GM18498 (cell line): ENCODE results near the gene TEAD1.
A peak's percentile ranks its signal among the peaks of the same experiment; 100 is the strongest.

Experiments
- ATAC-seq: cut with Tn5 transposase; IDR thresholded peaks from one replicate; pipeline ENCODE4 v1.9.1; 2021; ENCODE audit warnings: mild to moderate bottlenecking, moderate library complexity; ENCODE audit not compliant: unreplicated experiment

TEAD1 gene

DNA sequence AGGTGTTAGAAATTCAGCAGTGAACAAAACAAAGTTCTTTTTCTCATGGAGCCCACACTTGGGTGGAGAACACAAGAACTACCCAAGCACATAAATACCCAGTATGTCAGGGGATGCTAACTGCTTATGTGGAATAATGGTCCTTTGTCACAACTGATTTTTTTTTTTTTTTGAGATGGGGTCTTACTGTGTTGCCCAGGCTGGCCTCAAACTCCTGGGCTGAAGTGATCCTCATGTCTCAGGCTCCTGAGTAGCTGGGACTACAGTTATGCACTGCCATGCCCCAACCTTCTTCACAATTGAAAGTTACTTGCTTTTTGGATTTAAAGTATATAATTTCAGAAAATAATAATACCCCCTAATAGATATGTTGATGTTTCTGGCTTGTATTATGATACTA is 212.3 kb downstream of the TEAD1 start:
- no peak for ATAC-seq

DNA sequence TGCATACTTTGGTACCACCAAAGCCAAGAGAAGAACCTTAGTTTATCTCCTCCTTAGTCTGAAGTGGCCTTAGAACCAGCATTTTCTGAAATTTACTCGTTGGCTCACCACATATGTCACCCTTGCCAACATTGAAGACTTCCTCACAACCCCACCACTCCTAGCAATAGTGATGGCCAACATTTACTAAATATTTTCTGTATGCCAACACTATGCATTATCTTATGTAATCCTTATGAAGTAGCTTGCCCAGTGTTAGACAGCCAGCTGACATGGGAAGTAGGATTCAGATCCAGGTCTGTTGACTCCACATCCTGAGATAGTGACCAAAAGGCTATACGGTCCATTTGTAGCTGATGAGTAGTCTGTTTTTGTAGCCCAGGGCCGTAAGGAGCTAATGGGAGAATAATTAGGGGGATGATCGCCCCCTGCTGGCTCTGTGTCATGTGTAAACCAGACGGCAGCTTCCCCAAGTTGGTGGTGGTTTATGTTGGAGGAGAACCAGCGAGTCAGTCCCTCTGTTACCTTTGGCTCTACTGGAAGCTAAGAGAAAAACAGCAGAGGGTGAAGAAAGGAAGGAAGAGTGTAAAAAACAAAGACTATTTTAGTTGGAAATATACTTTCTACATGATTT is 214.4 kb downstream of the TEAD1 start:
- ATAC-seq: peak; percentile 72

DNA sequence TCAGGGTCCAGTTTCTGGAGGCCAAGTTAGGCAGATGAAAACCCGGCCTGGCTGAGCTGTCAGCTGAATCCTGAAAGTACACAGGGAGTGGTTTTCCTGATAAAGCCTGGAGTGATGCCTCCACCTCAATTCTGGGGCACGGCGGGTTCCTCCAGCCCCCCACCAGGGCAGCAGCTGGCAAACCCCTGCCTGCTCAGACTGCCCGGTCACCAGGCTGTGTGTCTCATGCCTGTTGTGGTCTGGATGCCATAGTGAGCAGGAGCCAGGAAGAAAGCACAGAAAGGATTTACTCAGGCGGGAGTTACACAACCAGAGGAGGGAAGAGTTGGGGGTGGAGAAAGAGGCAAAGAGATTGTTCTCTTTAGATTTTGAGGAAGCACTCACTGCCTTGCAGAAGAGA is 215.0 kb downstream of the TEAD1 start:
- no peak for ATAC-seq

DNA sequence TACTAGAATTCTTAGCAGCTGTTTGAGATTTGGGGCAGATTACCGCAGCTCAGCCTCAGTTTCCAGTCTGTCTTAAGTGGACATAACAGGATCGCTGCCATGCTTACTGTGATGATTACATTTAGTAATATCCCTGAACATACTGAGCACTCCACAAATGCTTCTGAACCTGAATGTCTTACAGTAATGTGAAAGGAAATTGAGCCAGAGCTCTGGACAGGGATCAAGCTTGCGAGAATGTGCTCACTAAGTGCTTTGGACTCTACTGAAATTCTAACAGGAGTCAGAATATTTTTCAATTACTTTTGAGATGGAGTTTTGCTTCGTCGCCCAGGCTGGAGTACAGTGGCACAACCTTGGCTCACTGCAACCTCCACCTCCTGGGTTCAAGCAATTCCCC is 216.3 kb downstream of the TEAD1 start:
- no peak for ATAC-seq

DNA sequence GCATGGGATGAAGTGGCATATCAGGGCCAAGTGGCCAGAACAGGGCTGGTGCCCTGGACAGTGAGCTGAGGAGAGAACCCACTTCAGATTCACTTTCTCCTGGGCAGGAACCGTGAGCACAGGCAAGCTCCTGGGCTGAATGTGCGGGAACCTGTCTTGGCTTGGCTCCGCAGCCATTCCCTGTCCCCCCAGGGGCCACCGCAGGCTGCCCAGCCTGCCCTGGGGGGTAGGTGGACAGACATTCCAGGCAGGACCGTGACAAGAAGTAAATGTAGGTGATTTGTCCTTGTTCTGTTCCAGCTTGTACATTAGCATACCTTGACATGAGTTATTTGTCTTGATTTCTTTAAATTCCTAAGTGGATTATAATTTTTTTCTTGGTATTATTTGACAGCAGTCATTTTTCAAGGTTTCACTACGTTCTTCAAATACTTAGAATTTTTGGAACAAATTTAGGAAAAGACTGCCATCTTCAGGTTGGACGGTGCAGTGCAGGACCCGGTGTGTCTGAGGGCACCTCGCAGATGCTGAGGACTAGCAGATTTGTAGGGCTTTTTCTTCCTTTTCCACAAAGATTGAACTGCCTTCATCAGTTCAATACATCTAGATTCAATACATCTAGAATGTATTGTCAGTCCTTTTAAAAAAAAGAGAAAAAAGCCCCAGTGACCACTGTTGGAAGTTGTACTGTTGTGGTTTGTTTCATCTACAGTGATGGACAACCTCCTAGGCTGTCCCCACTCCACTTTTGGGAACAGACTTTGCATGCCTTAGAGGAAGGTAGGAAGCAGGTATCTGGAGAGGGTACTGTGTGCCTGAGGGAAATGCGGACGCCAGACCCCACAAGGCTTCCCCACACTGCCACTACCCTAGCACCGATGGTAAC is 219.8 kb downstream of the TEAD1 start:
- no peak for ATAC-seq

DNA sequence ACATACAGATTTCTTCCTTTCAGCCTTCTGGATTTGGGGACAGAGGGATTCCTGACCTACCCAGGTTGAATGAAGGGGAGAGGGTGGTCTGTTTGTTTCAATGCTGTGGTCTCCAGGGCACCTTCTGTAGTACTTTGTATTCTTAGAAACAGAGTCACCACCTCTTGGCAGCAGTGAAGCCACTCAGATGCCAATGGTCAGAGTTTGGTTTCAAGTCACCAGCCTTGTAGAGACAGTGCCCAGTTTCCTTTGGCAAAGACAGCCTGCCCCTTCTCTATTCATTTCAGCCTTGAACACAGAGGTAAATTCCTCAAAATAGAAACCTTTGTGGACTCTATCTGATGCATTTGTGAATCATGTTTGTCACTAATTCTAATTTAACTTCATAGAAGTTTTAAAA is 223.2 kb downstream of the TEAD1 start:
- ATAC-seq: no peak

DNA sequence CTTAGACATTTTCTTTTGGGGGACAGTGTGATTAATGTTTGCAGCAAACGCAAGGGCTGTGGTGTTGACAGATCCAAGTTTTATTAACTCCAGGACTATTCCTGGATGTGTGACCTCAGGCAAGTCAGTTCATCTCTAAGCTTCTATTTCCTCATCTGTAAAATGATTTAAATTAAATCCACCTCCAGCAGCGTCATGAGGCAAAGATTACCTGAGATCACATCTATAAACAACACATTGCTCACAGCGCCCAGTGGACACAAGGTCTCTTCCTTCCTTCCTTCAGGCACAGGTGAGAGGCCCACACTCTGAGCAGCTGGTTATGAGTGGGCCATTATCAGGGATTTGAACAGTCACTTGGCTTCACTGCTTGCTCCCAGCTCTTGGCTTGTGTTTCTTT is 223.6 kb downstream of the TEAD1 start:
- no peak for ATAC-seq

DNA sequence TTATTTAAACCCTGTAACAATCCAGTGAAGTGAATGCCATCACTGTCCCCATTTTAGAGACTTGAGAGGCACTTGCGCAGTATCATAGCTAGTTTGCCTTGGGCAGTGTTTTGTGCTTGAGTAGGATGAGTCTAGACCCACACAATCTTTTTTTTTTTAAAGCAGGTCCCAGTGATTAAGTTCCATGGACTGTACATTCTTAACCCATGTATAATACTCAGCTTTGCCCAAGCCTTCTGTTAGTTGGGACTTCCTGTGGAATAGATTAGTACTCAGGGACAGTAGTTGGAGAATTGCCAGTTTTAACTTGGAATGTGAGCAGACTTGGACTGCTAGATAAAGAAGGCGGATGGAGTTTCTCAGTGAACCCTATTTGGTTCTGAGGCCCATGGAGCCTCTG is 226.3 kb downstream of the TEAD1 start:
- no peak for ATAC-seq

DNA sequence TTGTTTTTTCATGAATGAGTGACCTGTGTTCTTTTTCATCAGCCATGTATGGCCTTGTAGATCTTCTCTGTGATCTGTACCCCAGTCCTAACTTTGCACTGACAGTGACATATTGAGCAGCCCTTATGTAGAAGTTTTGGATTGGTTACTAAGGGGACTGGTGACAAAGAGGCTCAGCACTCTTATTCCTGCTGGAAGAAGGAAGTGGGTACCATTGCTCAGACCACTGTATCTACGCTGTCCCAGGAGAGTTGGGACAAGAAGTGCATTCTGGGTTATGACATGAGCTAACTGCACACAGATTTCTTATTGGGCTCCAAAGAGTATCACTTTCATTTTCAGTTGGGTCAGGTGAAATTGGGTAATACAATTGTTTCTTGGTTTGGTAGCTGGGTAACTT is 227.1 kb downstream of the TEAD1 start:
- ATAC-seq: no peak

DNA sequence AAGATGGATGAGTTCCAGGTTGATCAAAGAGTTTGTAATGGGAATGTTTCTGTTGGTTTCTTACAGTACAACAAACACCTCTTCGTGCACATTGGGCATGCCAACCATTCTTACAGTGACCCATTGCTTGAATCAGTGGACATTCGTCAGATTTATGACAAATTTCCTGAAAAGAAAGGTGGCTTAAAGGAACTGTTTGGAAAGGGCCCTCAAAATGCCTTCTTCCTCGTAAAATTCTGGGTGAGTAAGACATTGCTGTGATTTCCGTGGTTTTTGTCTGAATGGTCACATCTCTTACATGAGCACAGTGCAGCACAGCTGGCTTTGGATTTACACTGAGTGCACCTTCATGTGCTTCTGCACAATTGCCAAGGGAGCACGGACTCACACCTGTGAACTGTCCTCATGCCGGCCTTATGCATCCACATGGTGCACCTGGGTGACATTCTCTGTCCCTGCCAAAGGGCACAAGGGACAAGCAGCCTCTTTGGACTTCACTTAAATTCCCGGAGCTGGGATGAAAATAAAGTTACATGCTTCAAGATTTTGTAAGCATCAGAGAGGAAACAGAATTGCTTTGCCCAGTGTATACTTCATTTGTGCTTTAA is 227.8 kb downstream of the TEAD1 start:
- ATAC-seq: no peak

DNA sequence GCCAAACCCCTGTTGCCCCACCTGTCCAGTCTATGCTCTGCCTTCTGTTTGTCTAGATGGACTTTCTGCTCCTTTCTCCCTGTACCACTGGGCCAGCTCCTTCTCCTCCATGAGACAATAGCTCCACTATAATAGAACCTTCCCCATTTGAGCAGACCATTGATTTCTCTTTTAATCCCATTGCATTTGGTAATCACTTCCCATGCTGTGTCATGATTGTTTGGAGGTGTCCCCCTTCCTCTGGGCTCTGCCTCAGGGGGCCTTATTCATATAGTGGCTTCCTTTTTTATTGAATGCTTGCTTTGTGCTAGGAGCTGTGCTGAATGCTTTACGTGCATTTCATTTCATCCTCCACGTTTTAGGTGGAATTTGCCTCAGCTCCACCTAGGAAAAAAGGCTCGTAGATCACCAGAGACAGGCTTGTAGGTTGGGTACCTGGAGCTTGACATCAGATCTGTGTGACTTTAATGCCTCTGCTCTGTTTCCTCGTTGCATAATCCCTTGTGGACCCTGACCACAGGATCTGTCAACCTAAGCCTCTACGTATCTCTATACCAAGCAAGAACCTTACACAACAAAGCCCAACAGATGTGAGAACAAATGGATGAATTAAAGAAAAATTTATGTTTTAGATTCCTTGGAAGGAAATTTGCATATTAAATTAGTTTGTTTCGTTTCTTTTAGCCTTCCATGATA is 228.7 kb downstream of the TEAD1 start:
- no peak for ATAC-seq

DNA sequence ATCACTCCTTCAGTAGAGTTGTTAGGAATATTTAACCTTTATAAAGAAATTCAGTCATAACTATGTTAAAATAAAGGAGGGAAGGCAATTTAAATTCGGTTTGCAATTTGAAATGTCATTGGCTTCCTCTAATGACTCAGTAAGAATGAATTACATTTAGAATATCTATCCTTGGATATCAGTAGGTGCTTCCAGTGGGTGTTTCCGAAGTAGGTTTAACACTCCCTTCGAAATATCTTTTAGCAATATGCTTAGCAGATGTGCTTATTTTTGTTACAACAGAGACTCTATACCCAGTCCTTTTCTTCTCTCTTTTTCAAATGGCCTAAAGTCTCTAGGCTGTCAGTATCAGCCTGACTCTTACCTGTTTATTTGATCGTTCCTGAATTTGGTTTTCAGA is 231.2 kb downstream of the TEAD1 start:
- ATAC-seq: no peak

DNA sequence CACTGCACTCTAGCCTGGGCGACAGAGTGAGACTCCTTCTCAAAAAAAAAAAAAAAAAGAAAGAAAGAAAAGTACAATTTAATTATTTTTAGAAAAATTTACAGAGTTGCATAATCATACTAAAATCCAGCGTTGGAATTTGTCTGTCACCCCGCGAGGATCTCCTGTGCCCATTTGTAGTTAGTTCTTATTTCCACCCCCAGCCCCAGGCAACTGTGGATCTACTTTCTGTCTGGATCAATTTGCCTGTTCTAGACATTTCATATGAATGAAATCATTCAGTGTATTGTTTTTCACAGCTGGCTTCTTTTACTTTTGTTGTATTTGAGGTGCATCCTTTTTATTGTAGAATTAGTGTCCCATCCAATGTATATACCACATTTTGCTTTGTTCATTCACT is 232.3 kb downstream of the TEAD1 start:
- ATAC-seq: no peak

DNA sequence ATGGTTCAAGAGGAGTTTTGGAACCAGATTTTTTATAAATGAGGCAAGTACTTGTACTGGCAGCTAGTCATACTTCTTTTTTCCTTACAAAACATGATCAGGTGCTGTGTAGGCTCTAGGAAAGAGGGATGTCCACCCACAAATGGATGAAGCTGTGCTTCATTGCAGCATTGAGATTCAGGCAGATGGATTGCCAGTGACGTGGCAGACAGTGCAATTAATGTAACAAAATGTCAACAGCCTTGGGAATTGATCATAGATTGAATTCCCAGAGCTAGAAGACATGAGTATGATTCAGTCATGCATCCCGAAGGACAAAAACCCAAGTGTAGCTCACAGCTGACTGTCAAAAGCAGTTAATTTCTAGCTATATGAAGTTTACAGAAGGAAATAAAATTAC is 235.7 kb downstream of the TEAD1 start:
- no peak for ATAC-seq

DNA sequence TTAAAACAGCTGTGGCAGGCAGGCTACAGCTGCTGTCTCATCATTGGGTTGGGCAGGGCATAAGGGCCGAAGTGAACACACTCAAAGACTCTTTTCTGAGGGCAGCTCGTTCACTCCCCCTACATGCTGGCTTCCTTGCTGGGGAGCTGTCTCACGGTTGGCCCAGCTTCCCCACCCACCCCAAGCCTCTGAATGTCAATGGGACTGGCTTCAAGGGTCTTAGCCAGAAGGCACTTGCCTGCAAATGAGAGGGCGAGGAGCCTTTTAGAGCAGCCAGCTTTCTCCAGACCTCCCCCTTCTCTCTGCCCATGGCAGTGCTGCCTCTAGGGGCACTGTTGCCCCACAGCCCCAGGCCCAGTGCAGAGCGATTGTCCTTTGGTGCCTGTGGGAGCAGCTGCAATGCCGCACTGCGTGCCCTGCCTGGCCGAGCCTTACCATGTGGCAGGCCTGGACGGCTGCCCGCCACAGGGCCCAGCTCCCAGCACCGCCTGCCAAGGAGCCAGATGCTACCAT is 240.2 kb downstream of the TEAD1 start:
- ATAC-seq: no peak

DNA sequence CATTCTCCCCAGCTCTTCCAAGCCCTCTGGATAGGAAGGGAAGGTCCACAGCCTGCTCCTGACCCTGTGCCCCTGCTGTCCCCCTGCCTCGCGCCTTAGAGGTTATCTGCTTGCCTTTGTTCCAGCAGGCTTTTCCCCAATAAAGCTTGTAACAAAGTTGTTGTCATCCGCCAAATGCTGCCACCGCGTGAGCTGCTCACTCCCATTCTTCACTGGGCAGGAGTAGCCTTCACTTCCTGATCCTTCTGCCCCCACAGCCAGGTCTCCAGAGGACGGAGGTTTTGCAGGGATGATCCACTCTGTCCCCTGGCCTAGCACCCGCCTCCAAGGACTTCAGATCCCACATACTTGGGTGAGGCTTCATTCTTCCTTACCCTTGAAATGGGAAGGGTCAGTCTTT is 240.9 kb downstream of the TEAD1 start:
- no peak for ATAC-seq

DNA sequence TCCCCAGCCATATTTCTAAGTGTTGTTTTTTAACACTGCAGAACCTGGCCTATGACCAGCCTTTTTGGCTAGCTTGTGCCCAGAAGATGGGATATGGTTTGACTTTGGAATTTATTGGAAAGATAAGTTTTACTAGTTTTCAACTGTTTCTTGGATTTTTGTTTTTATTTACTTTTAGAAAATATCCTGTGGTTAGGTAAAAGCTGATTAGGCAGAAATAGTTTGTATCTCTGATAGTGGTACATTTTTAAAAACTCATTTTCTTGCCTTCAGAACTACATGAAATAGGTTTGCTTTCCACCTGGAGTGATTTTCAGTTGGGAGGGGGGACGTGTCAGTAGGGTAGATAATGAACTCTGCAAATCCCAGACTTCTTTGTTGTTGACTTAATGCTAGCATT is 243.6 kb downstream of the TEAD1 start:
- no peak for ATAC-seq

DNA sequence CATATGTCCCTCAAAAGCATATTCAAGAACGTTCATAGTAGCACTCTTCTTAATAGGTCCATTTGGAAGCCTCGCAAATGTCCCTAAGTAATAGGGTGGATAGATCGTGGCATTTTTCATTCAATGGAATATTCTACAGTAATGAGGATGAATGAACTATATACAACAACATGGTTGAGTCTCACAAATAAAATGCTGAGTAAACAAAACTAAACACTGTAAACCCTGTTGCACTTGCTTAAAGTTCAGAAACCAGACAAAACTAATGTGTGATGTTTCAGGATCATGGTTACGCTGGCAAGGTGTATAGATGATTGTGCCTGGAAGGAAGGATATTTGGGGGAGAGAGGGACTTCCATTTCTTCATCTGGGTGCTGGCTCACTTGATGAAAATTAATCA is 244.4 kb downstream of the TEAD1 start:
- ATAC-seq: no peak

DNA sequence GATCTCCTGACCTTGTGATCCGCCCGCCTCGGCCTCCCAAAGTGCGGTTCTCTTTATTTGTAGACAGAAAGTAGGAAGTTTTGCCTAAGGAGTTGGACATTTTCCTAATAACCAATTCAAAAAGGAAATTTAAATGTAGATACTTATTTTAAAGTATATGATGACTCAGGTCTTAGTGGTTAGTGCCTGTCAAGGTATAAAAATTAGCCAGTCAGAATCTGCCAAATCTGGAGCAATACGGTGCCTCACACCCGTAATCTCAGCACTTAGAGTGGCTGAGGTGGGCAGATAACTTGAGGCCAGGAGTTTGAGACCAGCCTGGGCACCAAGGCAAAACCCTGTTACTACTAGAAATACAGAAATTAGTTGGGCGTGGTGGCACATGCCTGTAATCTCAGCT is 248.2 kb downstream of the TEAD1 start:
- ATAC-seq: no peak

DNA sequence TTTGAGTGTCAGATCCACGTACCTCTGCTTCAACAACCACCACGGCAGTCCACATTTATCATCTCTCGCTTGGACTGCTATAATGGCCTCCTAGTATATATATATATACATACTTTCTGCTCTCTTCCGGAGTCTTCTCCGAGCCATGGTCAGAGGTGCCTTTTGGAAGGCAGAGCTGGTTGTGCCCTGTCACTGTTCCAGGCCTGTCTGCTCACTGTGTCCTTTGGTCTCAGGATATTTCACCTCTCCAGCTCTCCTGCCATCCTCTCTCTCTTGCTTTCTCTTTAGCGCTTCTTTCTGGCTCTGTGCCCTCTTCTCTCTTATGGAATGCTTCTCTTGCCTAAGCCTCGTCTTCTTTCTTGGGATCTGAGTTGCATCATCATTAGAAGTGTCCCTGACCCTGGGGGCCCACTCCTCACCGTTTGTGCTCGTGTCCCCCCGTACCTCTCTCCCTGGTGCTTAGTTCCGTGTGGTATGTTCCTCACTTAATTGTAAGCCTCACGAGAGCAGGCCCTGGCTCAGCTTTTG is 248.8 kb downstream of the TEAD1 start:
- ATAC-seq: no peak

DNA sequence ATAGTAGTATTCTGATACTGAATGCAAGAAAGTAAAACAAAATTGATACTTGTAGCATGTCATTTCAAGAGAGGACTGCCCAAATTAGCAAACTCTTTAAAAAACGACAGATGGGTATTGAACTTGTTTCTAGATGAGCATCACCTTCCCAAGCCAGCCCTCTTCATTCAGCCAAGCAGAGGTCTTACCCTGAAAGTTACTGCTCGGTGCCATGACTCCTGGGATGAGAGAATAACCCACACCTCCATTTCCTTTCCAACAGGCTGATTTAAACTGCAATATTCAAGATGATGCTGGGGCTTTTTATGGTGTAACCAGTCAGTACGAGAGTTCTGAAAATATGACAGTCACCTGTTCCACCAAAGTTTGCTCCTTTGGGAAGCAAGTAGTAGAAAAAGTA is 250.4 kb downstream of the TEAD1 start:
- no peak for ATAC-seq
